H1 (cell line): ENCODE data around the gene CPLANE1. TPM values are rescaled to one million over a fixed set of nuclear protein-coding genes. Genes with fewer than 3 reads are reported as not detected.

Source experiments
- CTCF ChIA-PET: fragments of 300-600 bp; sonication (Branson Sonifier 250); formaldehyde crosslinking; loops from one replicate; lab custom pipeline; 2021; ENCODE audit not compliant: partially characterized antibody; lab: Charles Lee
- POLR2A ChIA-PET: fragments of 300-600 bp; sonication (Branson Sonifier 250); formaldehyde crosslinking; loops from one replicate; lab custom pipeline; 2021; ENCODE audit warnings: inconsistent platforms; ENCODE audit not compliant: partially characterized antibody; lab: Charles Lee
- DNase-seq, 2 experiments: peaks; one replicate each; pipeline versions ENCODE4 v3.0.0 to v3.0.0-alpha.2; 2010 to 2022; ENCODE audit warnings: low spot score in 2 of 2, low read depth in 1 of 2, mixed read lengths in 1 of 2
- FAIRE-seq: peaks from 2 replicates; lab custom pipeline; 2011; peaks lifted over from hg19 to GRCh38; lab: Jason Lieb, UNC
- H2AFZ ChIP-seq: 2 replicates; pipeline ENCODE4 v1.8.1; 2012; ENCODE audit warnings: low read length, inconsistent platforms
- H2AK5ac ChIP-seq: 2 replicates; pipeline ENCODE4 v1.6.1; 2013; ENCODE audit warnings: low read depth, low read length
- H2BK120ac ChIP-seq: replicated peaks from 2 replicates; pipeline ENCODE3; 2013; ENCODE audit warnings: low read depth, low read length, inconsistent platforms
- H2BK12ac ChIP-seq: 2 replicates; pipeline ENCODE4 v1.6.1; 2013; ENCODE audit warnings: low read depth, low read length
- H2BK15ac ChIP-seq: 2 replicates; pipeline ENCODE4 v1.6.1; 2013; ENCODE audit warnings: low read length
- H2BK20ac ChIP-seq: 2 replicates; pipeline ENCODE4 v1.6.1; 2013; ENCODE audit warnings: low read length
- H2BK5ac ChIP-seq: 2 replicates; pipeline ENCODE4 v1.6.1; 2013; ENCODE audit warnings: low read depth, low read length
- H3K14ac ChIP-seq: 2 replicates; pipeline ENCODE4 v1.6.1; 2013; ENCODE audit warnings: inconsistent platforms; ENCODE audit not compliant: insufficient read length
- H3K18ac ChIP-seq: 2 replicates; pipeline ENCODE4 v1.6.1; 2013; ENCODE audit warnings: low read length; ENCODE audit errors: extremely low read depth
- H3K23ac ChIP-seq: 2 replicates; pipeline ENCODE4 v1.6.1; 2013; ENCODE audit warnings: inconsistent platforms; ENCODE audit not compliant: insufficient read length
- H3K23me2 ChIP-seq: 2 replicates; pipeline ENCODE4 v1.6.1; 2013; ENCODE audit warnings: low read depth, low read length
- H3K27ac ChIP-seq: 2 replicates; pipeline ENCODE4 v1.6.1; 2011; ENCODE audit warnings: low read depth, low read length, inconsistent platforms
- H3K27me3 ChIP-seq, 4 experiments: replicated peaks in 1 of 4; 1 replicate in 1 of 4; 2 replicates in 3 of 4; pipeline versions ENCODE4 v1.6.1 to v1.8.1; 2011 to 2013; ENCODE audit warnings: low read length in 3 of 4, mild to moderate bottlenecking in 3 of 4, inconsistent platforms in 2 of 4, mixed read lengths in 2 of 4, moderate library complexity in 1 of 4; ENCODE audit not compliant: control insufficient read depth in 3 of 4, insufficient read depth in 3 of 4; ENCODE audit errors: extremely low read depth in 1 of 4
- H3K36me3 ChIP-seq, 4 experiments: 2 replicates each; pipeline versions ENCODE4 v1.6.1 to v1.8.1; 2011 to 2013; ENCODE audit warnings: mild to moderate bottlenecking in 4 of 4, low read length in 3 of 4, moderate library complexity in 2 of 4, control low read depth in 1 of 4, inconsistent platforms in 1 of 4; ENCODE audit not compliant: insufficient read depth in 4 of 4, control insufficient read depth in 2 of 4
- H3K4ac ChIP-seq: replicated peaks from 2 replicates; pipeline ENCODE3; 2013; ENCODE audit warnings: low read length, low read depth, mixed read lengths, inconsistent platforms; ENCODE audit not compliant: insufficient read length
- H3K4me1 ChIP-seq, 4 experiments: replicated peaks in 1 of 4; 1 replicate in 1 of 4; 2 replicates in 3 of 4; pipeline versions ENCODE4 v1.6.1 to v1.8.1; 2011 to 2013; ENCODE audit warnings: low read length in 3 of 4, inconsistent platforms in 2 of 4, mixed read lengths in 1 of 4; ENCODE audit not compliant: insufficient read depth in 4 of 4, control insufficient read depth in 3 of 4
- H3K4me2 ChIP-seq, 2 experiments: 2 replicates each; pipeline versions ENCODE4 v1.6.1 to v1.8.1; 2011 to 2013; ENCODE audit warnings: low read depth in 2 of 2, low read length in 2 of 2, control low read depth in 1 of 2, inconsistent platforms in 1 of 2, mild to moderate bottlenecking in 1 of 2; ENCODE audit not compliant: insufficient read depth in 1 of 2
- H3K4me3 ChIP-seq, 4 experiments: fragments of 200-600, 300-600 bp in 1 of 4; sonication (generic), shearing (Covaris generic), sonication (Bioruptor Twin) in 1 of 4; 2 replicates each; pipeline versions ENCODE4 v1.5.1 to v1.8.1; 2011 to 2016; ENCODE audit warnings: low read length in 4 of 4, low read depth in 3 of 4, control low read depth in 2 of 4, inconsistent platforms in 2 of 4, mild to moderate bottlenecking in 2 of 4, mixed read lengths in 1 of 4, moderate library complexity in 1 of 4; ENCODE audit not compliant: insufficient read depth in 2 of 4; ENCODE audit errors: extremely low read depth in 1 of 4
- H3K56ac ChIP-seq: replicated peaks from 2 replicates; pipeline ENCODE3; 2013; ENCODE audit warnings: low read depth, mild to moderate bottlenecking, mixed read lengths, low read length, inconsistent platforms; ENCODE audit not compliant: insufficient read length
- H3K79me1 ChIP-seq: 2 replicates; pipeline ENCODE4 v1.6.1; 2013; ENCODE audit warnings: low read depth, low read length, control low read depth
- H3K79me2 ChIP-seq, 2 experiments: 2 replicates each; pipeline versions ENCODE4 v1.6.1 to v1.8.1; 2012 to 2013; ENCODE audit warnings: low read length in 2 of 2, mild to moderate bottlenecking in 2 of 2, inconsistent platforms in 1 of 2; ENCODE audit not compliant: insufficient read depth in 2 of 2, control insufficient read depth in 1 of 2
- H3K9ac ChIP-seq, 4 experiments: replicated peaks in 1 of 4; 1 replicate in 1 of 4; 2 replicates in 3 of 4; pipeline versions ENCODE4 v1.6.1 to v1.8.1; 2011 to 2013; ENCODE audit warnings: low read depth in 3 of 4, low read length in 3 of 4, control low read depth in 2 of 4, mild to moderate bottlenecking in 2 of 4, moderate library complexity in 2 of 4, inconsistent platforms in 1 of 4; ENCODE audit errors: extremely low read depth in 1 of 4
- H3K9me3 ChIP-seq, 2 experiments: 2 replicates each; pipeline versions ENCODE4 v1.6.1 to v1.8.1; 2012 to 2013; ENCODE audit warnings: mild to moderate bottlenecking in 2 of 2, moderate library complexity in 2 of 2, control low read depth in 1 of 2, inconsistent platforms in 1 of 2, low read depth in 1 of 2, low read length in 1 of 2, mixed read lengths in 1 of 2; ENCODE audit not compliant: insufficient read depth in 2 of 2
- H4K20me1 ChIP-seq, 2 experiments: replicated peaks in 1 of 2; 2 replicates each; pipeline versions ENCODE3 to v1.8.1; 2011 to 2013; ENCODE audit warnings: inconsistent platforms in 2 of 2, low read length in 2 of 2, mild to moderate bottlenecking in 1 of 2; ENCODE audit not compliant: insufficient read depth in 2 of 2, control insufficient read depth in 1 of 2
- H4K5ac ChIP-seq: 2 replicates; pipeline ENCODE4 v1.6.1; 2013; ENCODE audit warnings: low read length, low read depth, mixed read lengths, inconsistent platforms; ENCODE audit not compliant: insufficient read length
- H4K8ac ChIP-seq: 2 replicates; pipeline ENCODE4 v1.8.0; 2013; ENCODE audit warnings: mild to moderate bottlenecking, moderate library complexity, low read length, inconsistent platforms; ENCODE audit not compliant: insufficient read depth; ENCODE audit errors: extremely low read depth
- H4K91ac ChIP-seq: replicated peaks from 2 replicates; pipeline ENCODE3; 2013; ENCODE audit warnings: low read length, mixed read lengths, inconsistent platforms; ENCODE audit not compliant: insufficient read length
- EZH2 ChIP-seq: fragments of 200-600 bp; sonication (generic); IDR thresholded peaks from 2 replicates; pipeline ENCODE4 v1.7.1; 2012; ENCODE audit warnings: low read depth, mild to moderate bottlenecking, moderate library complexity, low read length, inconsistent platforms; ENCODE audit not compliant: severe bottlenecking
- MAFK ChIP-seq: IDR thresholded peaks from 2 replicates; pipeline ENCODE4 v1.6.1; 2012; ENCODE audit warnings: low read depth, mild to moderate bottlenecking, improper control_type of control experiment, low read length
- PHF8 ChIP-seq: fragments of 200-600 bp; sonication (generic); conservative IDR thresholded peaks from 2 replicates; pipeline ENCODE4 v1.7.1; 2012; ENCODE audit warnings: low read depth, mild to moderate bottlenecking, inconsistent platforms, low read length, moderate library complexity
- RXRA ChIP-seq: IDR thresholded peaks from 2 replicates; pipeline ENCODE4 v1.6.1; 2011; ENCODE audit warnings: low read depth, mild to moderate bottlenecking, low read length, moderate library complexity; ENCODE audit not compliant: insufficient read depth
- SIRT6 ChIP-seq: IDR thresholded peaks from one replicate; pipeline ENCODE4 v1.7.1; 2012; ENCODE audit warnings: low read length, inconsistent platforms
- SIX5 ChIP-seq: IDR thresholded peaks from 2 replicates; pipeline ENCODE4 v1.6.1; 2011; ENCODE audit warnings: mild to moderate bottlenecking, low read depth, low read length
- WGBS, 2 experiments: shearing (Covaris generic) in 1 of 2; methylation state at CpG; one replicate each; pipeline versions ENCODE4 v1.1.6 to v1.1.7; 2013 to 2015; ENCODE audit warnings: low lambda C conversion rate in 2 of 2, mixed read lengths in 2 of 2, inconsistent platforms in 1 of 2, low coverage in 1 of 2, missing lambda C conversion rate in 1 of 2; ENCODE audit not compliant: insufficient replicate concordance in 2 of 2, insufficient coverage in 1 of 2, insufficient read length in 1 of 2; ENCODE audit errors: extremely low coverage in 1 of 2, missing lambda C conversion rate in 1 of 2; 5-methylcytosine and 5-hydroxymethylcytosine counted together
- polyA plus RNA-seq, 7 experiments: library from polyadenylated mRNA; depleted of rRNA in 3 of 7; stranded (reverse) in 5 of 7; unstranded in 2 of 7; fragments of >200 nt in 5 of 7; fragments of 200-250 nt in 2 of 7; gene quantifications; 1 replicate in 5 of 7; 2 replicates in 1 of 7; 4 replicates in 1 of 7; pipeline versions ENCODE4 v1.2.1 to v1.2.3, GENCODE V29; 2011 to 2013; ENCODE audit warnings: missing spikeins in 2 of 7, mixed read lengths in 2 of 7
- total RNA-seq: library from RNA; stranded (reverse); fragmentation: NEBNext Ultra II Directional; extraction: Animal tissue kit (Norgen Biotek cat#: 25700); gene quantifications from 2 replicates; pipeline ENCODE4 v1.2.1, GENCODE V29; 2021

The CPLANE1 gene
- total and polyA plus RNA-seq, 2 of the 8 experiments (the other 6 are each of a cell fraction or from before 2014, with no cell fraction given), result 2.2 to 8.8 TPM

- no peak overlapping the region for H2AFZ ChIP-seq
- no peak overlapping the region for H3K56ac ChIP-seq
- no peak overlapping the region for H3K14ac ChIP-seq
- no peak overlapping the region for H3K4me3 ChIP-seq
- H3K23ac ChIP-seq, result no peak overlapping the region
- H2BK5ac ChIP-seq, result no peak overlapping the region
- H2AK5ac ChIP-seq, result no peak overlapping the region
- no peak overlapping the region for H4K91ac ChIP-seq
- H4K20me1 ChIP-seq, result no peaks in the 10 kb centered on the region
- no peak overlapping the region for H2BK15ac ChIP-seq
- H2BK12ac ChIP-seq, result no peak overlapping the region
- POLR2A ChIA-PET, result no interaction called here
- no peaks in the 10 kb centered on the region for H3K9me3 ChIP-seq
- H2BK120ac ChIP-seq, result no peak overlapping the region
- 89% methylated on average over 9 of the region's 9 CpGs; no CpG with 5 or more reads in 1 of the 2 experiments for WGBS, 2 experiments
- no peaks in the 10 kb centered on the region for H3K79me2 ChIP-seq
- H3K18ac ChIP-seq, result no peak overlapping the region
- H3K23me2 ChIP-seq, result no peaks in the 10 kb centered on the region
- peaks cover 3 to 23% (median 8%) of the 10 kb centered on the region in 4 experiments; a peak in 6 of 8 replicates for H3K36me3 ChIP-seq
- no peak overlapping the region for H3K27ac ChIP-seq
- no peaks in the 10 kb centered on the region for H3K4me1 ChIP-seq
- no peaks in the 10 kb centered on the region for H3K27me3 ChIP-seq
- no peak overlapping the region for H2BK20ac ChIP-seq
- TF ChIP-seq PHF8 (no peak), SIX5 (no peak), MAFK (no peak), RXRA (no peak), EZH2 (no peak), SIRT6 (no peak)
- no peak overlapping the region for H3K4me2 ChIP-seq
- H3K79me1 ChIP-seq, result no peaks in the 10 kb centered on the region
- H4K8ac ChIP-seq, result no peak overlapping the region; the same call in 1 of the 2 replicates
- no peak overlapping the region for H3K4ac ChIP-seq
- CTCF ChIA-PET, result no interaction called here
- no peak for DNase-seq
- no peak overlapping the region for H3K9ac ChIP-seq
- H4K5ac ChIP-seq, result no peak overlapping the region
- FAIRE-seq, result no peak
Observed at GRCh38 chr5:37064442-37064841, 184.7 kb downstream of the CPLANE1 start.
